ENCODE measurements around the gene RDH16. TPM values are rescaled to one million over a fixed set of nuclear protein-coding genes. Genes with fewer than 3 reads are reported as not detected.

RDH16 gene
- total and polyA plus RNA-seq, 8 donors: 0.20 to 1.1 (median 0.79) TPM

GRCh38 chr12:56935157-56935556, 22.3 kb downstream of the RDH16 start:
- TF ChIP-seq CTCF (IDR thresholded peaks at IDR 0.05): no peak
- Histone ChIP-seq H3K27me3 (no peaks in the 10 kb centered on the region), H3K36me3 (no peaks in the 10 kb centered on the region), H3K4me3 (no peak overlapping the region), H3K4me1 (peaks cover 0 to 23% of the 10 kb centered on the region in 2 donors), H3K9me3 (no peaks in the 10 kb centered on the region), H3K27ac (no peak overlapping the region)
- ATAC-seq: no peak
- intact Hi-C loops (cut with DNase I): no loop called here
- no peak for DNase-seq

- ATAC-seq (no peak), DNase-seq (no peak)
- intact Hi-C loops (cut with DNase I): no loop called here
- Histone ChIP-seq H3K36me3 (no peaks in the 10 kb centered on the region), H3K27ac (peak within 1 kb of the TSS in 1 of 2 donors; percentile 60), H3K27me3 (no peaks in the 10 kb centered on the region), H3K4me3 (no peak within 1 kb of the TSS), H3K4me1 (peaks cover 0 to 23% of the 10 kb centered on the region in 2 donors), H3K9me3 (no peaks in the 10 kb centered on the region)
- TF ChIP-seq CTCF (IDR thresholded peaks at IDR 0.05): no peak
These were observed 23.4 kb downstream of the RDH16 start, which contains the start of gene SDR9C7 for GRCh38 chr12:56933826-56934625. TSS of gene SDR9C7 (minus strand) at chr12:56934408. CDS start at chr12:56934261, 147 bp downstream.

- Histone ChIP-seq H3K4me3 (no peak overlapping the region), H3K4me1 (peaks cover 0 to 23% of the 10 kb centered on the region in 2 donors), H3K36me3 (no peaks in the 10 kb centered on the region), H3K27me3 (no peaks in the 10 kb centered on the region), H3K9me3 (no peaks in the 10 kb centered on the region), H3K27ac (peak overlapping the region in 1 of 2 donors; percentile 60)
- DNase-seq: peak in 1 of 4 donors; percentile 52
- TF ChIP-seq CTCF (IDR thresholded peaks at IDR 0.05): no peak
- peak; percentile 76 for ATAC-seq
- intact Hi-C loops (cut with DNase I): no loop called here
These were observed 24.5 kb downstream of the RDH16 start for GRCh38 chr12:56932867-56933266.

- Histone ChIP-seq H3K4me1 (peaks cover 0 to 23% of the 10 kb centered on the region in 2 donors), H3K4me3 (no peak overlapping the region), H3K27me3 (no peaks in the 10 kb centered on the region), H3K9me3 (no peaks in the 10 kb centered on the region), H3K36me3 (no peaks in the 10 kb centered on the region), H3K27ac (peak overlapping the region in 1 of 2 donors; percentile 60)
- intact Hi-C loops (cut with DNase I): no loop called here
- ATAC-seq: no peak
- DNase-seq: no peak
- TF ChIP-seq CTCF (IDR thresholded peaks at IDR 0.05): no peak
These were observed 25.3 kb downstream of the RDH16 start for GRCh38 chr12:56932146-56932545.

- peak in 2 of 4 donors; percentile 49 to 62 for DNase-seq
- no peak for TF ChIP-seq CTCF (IDR thresholded peaks at IDR 0.05)
- Histone ChIP-seq H3K27me3 (no peaks in the 10 kb centered on the region), H3K4me1 (peaks cover 0 to 23% of the 10 kb centered on the region in 2 donors), H3K27ac (peak overlapping the region in 1 of 2 donors; percentile 60), H3K4me3 (no peak overlapping the region), H3K9me3 (no peaks in the 10 kb centered on the region), H3K36me3 (no peaks in the 10 kb centered on the region)
- peak; percentile 68 for ATAC-seq
- intact Hi-C loops (cut with DNase I): no loop called here
These were observed 25.9 kb downstream of the RDH16 start for GRCh38 chr12:56931474-56931978.
